ENCODE data around the gene CLNS1A.
A peak's percentile ranks its signal among the peaks of the same experiment; 100 is the strongest.
"Not testable (repeated sequence)": the region's sequence is repeated elsewhere in the genome, so short reads cannot be mapped to it uniquely, and the experiment has no call there.

CLNS1A gene

GRCh38 chr11:77637345-77638165 lies at the start of gene CLNS1A:
CLNS1A (minus strand) TSS chr11:77637794; CDS start chr11:77637714, 80 bp downstream.
- DNase-seq (ENCODE audit: low read depth), result peak; percentile 50

GRCh38 chr11:77687088-77687487 lies 49.5 kb upstream of the CLNS1A start:
- DNase-seq (ENCODE audit: low read depth), result no peak

- no peak for DNase-seq (ENCODE audit: low read depth)
Observed at GRCh38 chr11:77677138-77677537, 39.5 kb upstream of the CLNS1A start.

GRCh38 chr11:77672264-77672663 lies 34.7 kb upstream of the CLNS1A start:
- no peak for DNase-seq (ENCODE audit: low read depth)

- DNase-seq (ENCODE audit: low read depth), result no peak
Observed at GRCh38 chr11:77669848-77670511, 32.4 kb upstream of the CLNS1A start.

- DNase-seq (ENCODE audit: low read depth), result no peak
Observed at GRCh38 chr11:77668760-77669159, 31.2 kb upstream of the CLNS1A start.

GRCh38 chr11:77665240-77665965 lies 27.8 kb upstream of the CLNS1A start:
- no peak for DNase-seq (ENCODE audit: low read depth)

GRCh38 chr11:77661670-77662069 lies 24.1 kb upstream of the CLNS1A start:
- DNase-seq (ENCODE audit: low read depth), result no peak

GRCh38 chr11:77660947-77661346 lies 23.4 kb upstream of the CLNS1A start:
- DNase-seq (ENCODE audit: low read depth), result no peak

- DNase-seq (ENCODE audit: low read depth), result no peak
Observed at GRCh38 chr11:77658213-77659013, 20.8 kb upstream of the CLNS1A start.

GRCh38 chr11:77656362-77656761 lies 18.8 kb upstream of the CLNS1A start:
- no peak for DNase-seq (ENCODE audit: low read depth)

GRCh38 chr11:77654770-77655434 lies 17.3 kb upstream of the CLNS1A start:
- no peak for DNase-seq (ENCODE audit: low read depth)

GRCh38 chr11:77650123-77650522 lies 12.5 kb upstream of the CLNS1A start:
- no peak for DNase-seq (ENCODE audit: low read depth)

GRCh38 chr11:77647654-77648305 lies 10.2 kb upstream of the CLNS1A start:
- no peak for DNase-seq (ENCODE audit: low read depth)

GRCh38 chr11:77644887-77645286 lies 7.3 kb upstream of the CLNS1A start:
- no peak for DNase-seq (ENCODE audit: low read depth)

GRCh38 chr11:77642228-77642627 lies 4.6 kb upstream of the CLNS1A start:
- no peak for DNase-seq (ENCODE audit: low read depth)

GRCh38 chr11:77636731-77637344 lies 756 bp downstream of the CLNS1A start:
- DNase-seq (ENCODE audit: low read depth), result no peak

GRCh38 chr11:77633926-77634325 lies 3.7 kb downstream of the CLNS1A start:
- DNase-seq (ENCODE audit: low read depth), result not testable (repeated sequence)

GRCh38 chr11:77630157-77630710 lies 7.4 kb downstream of the CLNS1A start:
- DNase-seq (ENCODE audit: low read depth), result no peak

GRCh38 chr11:77619576-77620198 lies 17.9 kb downstream of the CLNS1A start:
- DNase-seq (ENCODE audit: low read depth), result no peak
